ENCODE data around the gene ENDOV.

Gene ENDOV

GRCh38 chr17:80414803-80415625 lies at the start of gene ENDOV:
ENDOV (plus strand) TSS chr17:80415167; CDS start chr17:80415195, 28 bp downstream.
- DNase-seq, result peak; percentile 74 to 99 (median 93)

- DNase-seq, result no peak
These were observed 49.0 kb upstream of the ENDOV start for GRCh38 chr17:80365983-80366382.

- no peak for DNase-seq
These were observed 47.5 kb upstream of the ENDOV start for GRCh38 chr17:80367503-80367902.

DNA sequence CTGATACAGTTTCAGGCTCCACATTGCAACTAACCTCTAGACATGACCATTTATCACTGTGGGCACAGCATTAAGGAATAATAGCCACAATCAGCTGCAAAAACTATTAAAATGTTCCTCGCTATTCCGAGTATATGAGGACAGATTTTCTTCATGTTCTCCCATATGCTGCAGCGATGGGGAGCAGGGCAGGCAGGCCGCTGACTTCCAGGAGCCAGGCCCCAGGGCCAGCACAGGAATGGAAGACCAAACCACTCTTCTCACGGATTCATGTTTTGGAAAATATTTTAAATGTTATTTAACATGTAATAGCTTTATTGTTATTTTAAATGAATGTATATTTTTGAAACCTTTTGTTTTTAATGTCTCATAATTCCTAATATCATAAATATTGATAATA lies 43.8 kb upstream of the ENDOV start:
- DNase-seq, result no peak

GRCh38 chr17:80372456-80372855 lies 42.5 kb upstream of the ENDOV start:
- no peak for DNase-seq

GRCh38 chr17:80372922-80373570 lies 41.9 kb upstream of the ENDOV start:
- no peak for DNase-seq

DNA sequence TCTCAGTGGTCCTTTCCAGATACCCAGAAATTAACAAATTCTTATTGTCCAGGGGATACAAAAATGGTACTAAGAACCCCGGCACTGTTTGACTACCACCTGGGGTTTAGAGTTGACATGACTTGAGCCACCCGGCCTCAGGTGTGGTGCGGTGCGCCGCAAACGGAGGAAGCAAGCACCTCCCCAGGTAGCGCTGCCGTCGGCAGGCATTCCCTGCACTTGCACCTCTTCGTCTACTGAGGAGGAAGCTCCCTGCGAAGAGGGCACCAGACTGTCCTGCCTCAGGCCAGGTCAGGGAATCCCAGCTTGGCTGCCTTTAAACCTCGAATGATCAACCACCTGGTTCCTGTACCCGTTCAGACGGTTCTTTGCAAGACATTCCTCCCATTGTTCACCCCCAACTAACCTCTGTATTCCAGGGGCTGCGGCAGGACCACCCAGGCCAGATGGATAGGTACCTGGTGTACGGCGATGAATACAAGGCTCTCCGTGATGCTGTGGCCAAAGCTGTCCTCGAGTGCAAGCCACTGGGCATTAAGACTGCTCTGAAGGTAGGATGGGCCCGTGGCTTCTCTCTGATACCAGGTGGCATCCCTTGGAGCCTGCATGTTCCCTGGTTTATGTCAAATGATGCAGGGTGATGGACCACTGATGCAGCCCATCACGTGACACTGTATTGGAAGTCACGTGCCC lies 40.8 kb upstream of the ENDOV start:
- no peak for DNase-seq

GRCh38 chr17:80374732-80375585 lies 40.0 kb upstream of the ENDOV start:
- DNase-seq, result no peak

GRCh38 chr17:80376531-80376930 lies 38.4 kb upstream of the ENDOV start:
- no peak for DNase-seq

- no peak for DNase-seq
These were observed 37.2 kb upstream of the ENDOV start for GRCh38 chr17:80377798-80378197.

DNA sequence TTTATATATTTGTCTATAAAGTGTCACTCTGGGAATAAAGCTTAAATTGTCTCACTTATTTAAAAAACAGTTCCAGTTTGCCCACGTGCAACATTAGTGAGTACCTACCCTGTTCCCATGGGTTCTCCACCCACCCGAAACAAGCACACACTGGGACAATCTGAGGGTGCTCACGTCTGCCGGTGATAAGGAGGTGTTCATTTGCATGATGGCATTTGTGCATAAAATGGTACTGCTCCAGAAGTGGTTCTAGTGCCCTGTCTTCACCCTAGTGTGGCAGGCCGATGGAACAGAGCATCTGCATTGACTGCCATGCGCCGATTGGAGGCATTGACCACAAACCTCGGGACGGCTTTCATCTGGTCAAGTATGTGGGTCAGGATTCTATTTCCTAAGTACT lies 35.6 kb upstream of the ENDOV start:
- DNase-seq, result no peak

GRCh38 chr17:80380068-80380467 lies 34.9 kb upstream of the ENDOV start:
- no peak for DNase-seq

DNA sequence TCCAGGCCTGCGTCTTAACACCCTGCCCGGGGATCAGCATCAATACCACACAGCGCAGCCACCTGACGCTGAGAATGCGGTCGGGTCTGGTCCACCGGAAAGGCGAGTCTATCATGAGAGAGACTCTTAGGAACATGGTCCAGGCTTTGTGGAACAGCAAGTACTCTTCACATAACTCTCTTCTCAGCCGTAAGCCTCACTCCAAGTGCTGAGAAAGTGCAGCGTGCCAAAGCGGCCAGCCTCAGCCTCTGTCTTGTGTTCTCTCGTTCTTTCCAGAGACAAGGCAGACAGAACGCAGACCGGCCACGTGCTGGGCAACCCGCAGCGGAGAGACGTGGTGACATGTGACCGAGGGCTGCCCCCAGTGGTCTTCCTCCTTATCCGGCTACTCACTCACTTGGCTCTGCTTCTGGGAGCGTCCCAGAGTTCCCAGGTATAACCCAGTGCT lies 34.4 kb upstream of the ENDOV start:
- no peak for DNase-seq

- DNase-seq, result no peak
These were observed 33.5 kb upstream of the ENDOV start for GRCh38 chr17:80381416-80381923.

DNA sequence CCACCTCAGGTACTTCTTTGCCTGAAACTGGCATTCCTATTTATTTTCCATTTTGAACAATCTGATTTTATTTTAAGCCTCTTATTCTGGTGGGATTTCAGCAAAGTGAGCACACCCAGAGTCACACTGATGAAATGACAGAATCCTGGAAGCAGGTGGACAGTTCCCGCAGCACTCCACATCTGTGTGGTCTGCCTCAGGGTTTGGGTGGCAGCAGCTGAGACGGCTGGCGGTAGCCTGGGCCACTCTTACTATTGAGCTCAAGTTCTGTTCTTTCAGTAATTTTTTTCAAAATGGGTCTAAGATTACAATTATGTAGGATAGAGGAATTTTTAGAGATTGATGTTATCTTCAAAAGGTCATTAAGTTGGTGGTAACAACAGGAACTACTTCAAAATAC lies 32.5 kb upstream of the ENDOV start:
- no peak for DNase-seq

- DNase-seq, result no peak
These were observed 32.0 kb upstream of the ENDOV start for GRCh38 chr17:80382956-80383355.

GRCh38 chr17:80384078-80384960 lies 30.6 kb upstream of the ENDOV start:
- no peak for DNase-seq

DNA sequence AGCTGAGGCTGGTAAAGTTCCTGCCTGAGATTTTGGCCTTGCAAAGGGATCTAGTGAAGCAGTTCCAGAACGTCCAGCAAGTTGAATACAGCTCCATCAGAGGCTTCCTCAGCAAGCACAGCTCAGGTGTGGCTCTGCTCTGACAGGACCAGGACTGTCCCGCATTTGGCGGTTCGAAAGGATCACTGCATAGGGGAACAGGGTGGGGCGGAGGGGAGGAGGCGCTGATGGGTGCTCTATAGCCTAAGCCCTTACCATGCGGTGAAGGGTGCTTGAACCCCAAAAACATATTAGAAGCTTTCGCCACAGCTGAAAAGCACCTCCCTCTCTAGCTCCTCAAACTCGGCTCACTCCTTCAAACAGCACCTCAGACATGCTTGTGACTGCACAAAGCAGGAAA lies 29.9 kb upstream of the ENDOV start:
- no peak for DNase-seq

GRCh38 chr17:80386341-80386740 lies 28.6 kb upstream of the ENDOV start:
- DNase-seq, result no peak

DNA sequence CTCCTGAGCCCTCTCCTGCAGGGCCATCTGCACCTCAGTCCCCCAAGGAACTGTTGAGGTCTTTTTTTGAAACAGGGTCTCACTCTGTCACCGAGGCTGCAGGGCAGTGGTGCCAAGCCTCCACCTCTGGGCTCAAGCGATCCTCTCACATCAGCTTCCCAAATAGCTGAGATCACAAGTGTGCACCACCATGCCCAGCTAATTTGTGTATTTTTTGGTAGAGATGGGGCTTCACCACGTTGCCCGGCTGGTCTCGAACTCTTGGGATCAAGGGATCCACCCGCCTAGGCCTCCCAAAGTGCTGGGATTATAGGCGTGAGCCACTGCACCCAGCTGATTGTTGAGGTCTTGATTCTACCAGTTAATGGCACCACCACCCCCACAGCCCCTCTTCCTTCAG lies 27.9 kb upstream of the ENDOV start:
- DNase-seq, result no peak

Measured in hypothalamus (tissue), 51 donors.